ENCODE results near the gene C1QTNF9.
A peak's percentile ranks its signal among the peaks of the same experiment; 100 is the strongest.
"Not testable (repeated sequence)": the region's sequence is repeated elsewhere in the genome, so short reads cannot be mapped to it uniquely, and the experiment has no call there.

C1QTNF9 gene

DNA sequence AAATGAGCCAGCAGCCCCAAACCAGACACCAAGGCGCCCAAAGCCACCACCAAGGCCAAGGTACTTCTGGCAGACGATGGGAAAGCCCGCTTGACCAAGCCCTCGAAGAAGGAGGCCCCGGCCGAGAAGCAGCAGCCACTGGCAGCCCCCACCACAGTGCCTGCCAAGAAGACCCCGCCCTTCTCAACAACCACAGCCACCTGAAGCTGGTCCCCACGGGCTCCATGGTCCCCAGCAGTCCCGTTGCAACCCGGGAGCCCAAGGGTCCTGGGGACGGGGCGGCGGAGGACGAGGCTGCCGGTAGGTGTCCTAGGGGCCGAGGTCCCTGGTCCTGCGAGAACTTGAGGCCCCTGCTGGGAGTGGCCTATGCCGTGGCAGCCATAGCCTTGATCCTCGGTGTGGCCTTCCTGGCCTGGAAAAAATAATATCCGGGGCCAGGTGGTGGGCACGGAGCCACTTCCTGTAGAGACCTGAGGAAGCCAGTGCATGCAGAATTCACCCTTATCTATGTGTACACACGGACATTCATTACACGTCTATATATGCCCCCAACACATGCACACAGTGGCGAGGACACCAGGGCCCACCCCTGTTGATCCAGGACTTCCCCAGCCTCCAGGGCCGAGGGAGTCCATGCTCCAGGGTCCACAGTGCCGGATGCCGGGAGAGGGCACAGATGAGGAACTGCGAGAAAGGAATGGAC lies 13.8 kb downstream of the C1QTNF9 start:
- no peak for DNase-seq

GRCh38 chr13:24323739-24324075 lies 14.3 kb downstream of the C1QTNF9 start:
- DNase-seq = no peak

DNA sequence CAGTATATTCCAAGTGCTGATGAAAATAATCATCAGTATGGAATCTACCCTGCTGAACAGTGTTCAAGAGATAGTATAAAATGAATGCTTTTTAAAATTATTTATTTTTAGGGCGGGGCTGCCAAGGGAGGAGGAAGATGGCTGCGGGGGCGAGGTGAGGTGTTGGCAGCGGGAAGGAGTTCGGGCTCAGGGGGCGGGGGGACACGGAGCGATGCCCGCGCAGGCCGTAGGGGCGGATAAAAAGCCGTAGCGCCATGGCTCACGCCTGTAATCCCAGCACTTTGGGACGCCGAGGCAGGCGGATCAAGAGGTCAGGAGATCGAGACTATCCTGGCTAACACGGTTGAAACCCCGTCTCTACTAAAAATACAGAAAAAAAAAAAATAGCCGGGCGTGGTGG lies 18.2 kb downstream of the C1QTNF9 start:
- not testable (repeated sequence) for DNase-seq

- no peak for DNase-seq
Measured at GRCh38 chr13:24328145-24328544, 18.8 kb downstream of the C1QTNF9 start.

DNA sequence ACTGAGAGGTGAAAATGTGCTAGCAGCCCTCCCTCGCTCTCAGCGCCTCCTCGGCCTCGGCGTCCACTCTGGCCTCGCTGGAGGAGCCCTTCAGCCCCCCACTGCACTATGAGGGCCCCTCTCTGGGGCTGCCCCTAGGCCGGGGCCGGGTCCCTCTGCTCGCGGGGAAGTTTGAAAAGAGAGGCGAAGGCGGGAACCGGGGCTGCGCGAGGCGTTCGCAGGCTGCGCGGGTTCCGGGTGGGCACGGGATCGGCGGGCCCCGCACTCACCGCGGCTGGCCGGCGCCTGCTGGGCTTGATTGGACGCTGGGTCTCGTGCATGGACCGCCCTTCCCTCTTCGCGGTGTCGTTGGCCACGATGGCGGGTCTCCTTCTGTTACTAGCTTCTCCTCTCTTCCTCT lies 29.3 kb downstream of the C1QTNF9 start:
- DNase-seq = no peak

GRCh38 chr13:24339937-24340607 lies 30.7 kb downstream of the C1QTNF9 start:
- no peak for DNase-seq

- DNase-seq = no peak
Measured at GRCh38 chr13:24340608-24340955, 31.2 kb downstream of the C1QTNF9 start.

DNA sequence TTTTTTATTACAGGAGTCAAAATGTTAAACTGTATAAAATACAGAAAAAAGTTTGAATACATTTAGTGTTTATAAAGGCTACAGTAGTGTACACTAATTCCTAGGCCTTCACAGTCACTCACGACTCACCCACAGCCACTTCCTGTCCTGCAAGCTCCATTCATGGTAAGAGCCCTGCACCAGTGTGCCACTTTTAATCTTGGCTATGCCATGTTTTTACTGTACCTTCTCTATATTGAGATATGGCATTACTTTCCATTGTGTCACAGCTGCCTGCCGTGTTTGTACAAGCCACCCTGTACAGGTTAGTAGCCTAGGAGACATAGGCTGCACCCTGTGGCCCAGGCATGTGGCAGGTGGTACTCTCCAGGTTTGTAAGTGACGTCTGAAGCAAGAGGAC lies 32.1 kb downstream of the C1QTNF9 start:
- DNase-seq = peak; percentile 53

GRCh38 chr13:24348385-24348784 lies 39.0 kb downstream of the C1QTNF9 start:
- DNase-seq = no peak

- peak; percentile 84 for DNase-seq
Measured at GRCh38 chr13:24348797-24349515, 39.6 kb downstream of the C1QTNF9 start.

DNA sequence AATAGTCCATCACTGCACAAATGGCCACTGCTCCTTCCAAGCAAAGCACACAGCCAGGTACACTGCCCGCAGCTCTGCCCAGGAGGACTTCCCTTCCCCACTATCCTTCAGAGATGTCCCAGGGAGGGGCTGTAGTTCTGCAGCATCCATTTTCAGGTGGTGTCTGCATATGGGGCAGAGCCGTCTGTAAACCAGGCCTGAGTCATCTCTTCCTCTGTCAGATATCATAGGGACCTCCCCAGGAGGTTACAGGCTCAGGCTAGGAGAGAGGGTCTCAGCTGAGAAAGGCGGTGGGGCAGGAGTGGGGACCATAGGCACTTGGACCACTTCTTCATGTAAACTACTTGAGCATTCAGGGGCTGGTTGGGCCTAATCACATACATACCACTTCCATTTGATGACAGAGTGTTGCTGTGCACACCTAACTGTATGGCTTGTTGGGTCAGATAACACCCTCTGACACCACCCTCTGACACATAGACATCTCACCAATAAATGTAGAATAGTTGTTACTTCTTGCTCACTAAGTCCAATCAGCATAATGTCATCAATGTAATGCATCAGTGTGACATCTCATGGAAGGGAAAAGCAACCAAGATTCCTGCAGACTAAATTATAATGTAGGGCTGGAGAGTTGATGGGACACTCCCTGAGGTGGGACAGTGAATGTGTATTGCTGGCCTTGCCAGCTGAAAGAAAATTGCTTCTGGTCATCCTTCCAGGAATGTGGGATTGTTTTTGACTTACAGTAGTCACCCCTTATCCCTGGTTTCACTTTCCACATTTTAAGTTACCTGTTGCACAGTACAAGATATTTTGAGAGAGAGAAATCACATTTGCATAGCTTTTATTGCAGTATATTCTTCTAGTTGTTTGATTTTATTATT lies 40.6 kb downstream of the C1QTNF9 start:
- DNase-seq = not testable (repeated sequence)

DNA sequence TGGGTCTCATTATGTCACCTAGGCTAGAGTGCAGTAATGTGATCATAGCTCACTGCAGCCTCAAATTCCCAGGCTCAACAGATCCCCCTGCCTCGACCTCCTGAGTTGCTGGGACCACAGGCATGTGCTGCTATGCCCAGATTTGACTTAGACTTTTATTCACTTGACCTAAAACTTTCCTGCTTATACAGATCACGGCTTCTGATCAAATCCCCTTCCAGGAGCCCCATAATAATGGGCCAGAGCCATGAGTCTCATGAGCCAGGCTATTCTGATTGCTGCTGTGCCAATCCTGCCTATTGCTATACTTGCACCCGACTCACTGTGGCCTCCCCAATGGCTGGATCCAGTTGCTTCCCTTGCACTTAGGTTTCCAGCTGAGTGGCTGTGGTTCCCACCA lies 42.0 kb downstream of the C1QTNF9 start:
- no peak for DNase-seq

DNA sequence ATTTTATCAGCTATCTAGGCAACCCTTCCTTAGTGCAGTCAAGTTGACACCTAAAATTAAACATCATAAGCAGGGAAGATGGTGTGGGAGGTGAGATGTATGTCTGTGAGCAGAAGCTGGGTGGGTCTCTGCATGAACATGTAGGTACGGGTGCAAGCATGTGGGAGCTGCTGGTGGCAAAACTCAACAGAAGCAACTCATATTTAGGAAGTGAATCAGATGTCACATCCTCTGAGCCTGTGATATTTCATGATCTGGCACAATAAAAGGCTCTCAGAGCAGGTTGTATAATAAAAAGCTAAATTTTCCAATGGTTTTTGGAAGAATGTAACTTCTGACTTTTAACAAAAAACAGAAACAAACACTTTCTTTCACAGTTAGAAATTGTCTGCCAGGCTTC lies 44.4 kb downstream of the C1QTNF9 start:
- DNase-seq = no peak

DNA sequence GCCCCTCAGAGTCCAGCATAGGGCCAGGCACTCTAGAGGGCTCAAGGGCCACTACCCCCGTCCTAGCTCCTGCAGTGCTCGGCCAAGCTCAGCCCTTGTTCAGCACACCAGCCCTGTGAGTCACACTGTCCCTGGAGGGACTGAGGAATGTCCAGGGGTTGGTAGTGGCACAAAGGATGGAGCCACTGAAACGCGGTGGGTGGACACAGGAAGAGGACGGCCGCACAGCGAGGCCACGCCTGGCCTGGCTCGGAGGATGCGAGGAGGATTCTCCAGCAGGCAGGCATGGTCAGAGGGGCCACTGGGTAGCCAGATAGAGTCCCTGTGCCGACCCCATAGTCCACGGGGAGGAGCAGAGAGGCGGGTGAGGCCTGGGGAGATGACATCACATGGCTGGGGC lies 45.7 kb downstream of the C1QTNF9 start:
- DNase-seq = no peak

- no peak for DNase-seq
Measured at GRCh38 chr13:24356270-24356669, 46.9 kb downstream of the C1QTNF9 start.

- no peak for DNase-seq
Measured at GRCh38 chr13:24356837-24357236, 47.5 kb downstream of the C1QTNF9 start.

- no peak for DNase-seq
Measured at GRCh38 chr13:24357756-24358155, 48.4 kb downstream of the C1QTNF9 start.

DNA sequence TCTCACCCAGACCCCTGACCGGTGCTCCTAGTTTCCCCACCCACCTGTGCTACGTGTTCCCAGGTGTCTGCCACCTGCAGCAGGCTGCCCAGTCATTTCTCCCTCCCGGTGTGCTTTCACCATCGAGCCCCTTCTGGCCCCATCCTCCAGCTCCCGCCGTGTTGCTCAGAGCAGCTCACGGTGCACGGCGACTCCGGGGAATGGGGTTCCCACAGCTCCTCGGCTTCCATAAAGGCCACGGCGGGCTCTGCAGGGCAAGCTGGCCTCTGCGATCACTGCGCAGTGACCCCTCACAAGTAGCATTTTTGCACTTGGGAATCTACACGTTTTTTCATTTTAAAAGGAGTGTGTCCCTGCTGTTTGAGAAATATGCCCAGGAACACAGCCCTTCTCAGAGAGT lies 49.5 kb downstream of the C1QTNF9 start:
- DNase-seq = not testable (repeated sequence)

- DNase-seq = not testable (repeated sequence)
Measured at GRCh38 chr13:24359252-24359651, 49.9 kb downstream of the C1QTNF9 start.

- no peak for DNase-seq
Measured at GRCh38 chr13:24360106-24360505, 50.7 kb downstream of the C1QTNF9 start.

DNA sequence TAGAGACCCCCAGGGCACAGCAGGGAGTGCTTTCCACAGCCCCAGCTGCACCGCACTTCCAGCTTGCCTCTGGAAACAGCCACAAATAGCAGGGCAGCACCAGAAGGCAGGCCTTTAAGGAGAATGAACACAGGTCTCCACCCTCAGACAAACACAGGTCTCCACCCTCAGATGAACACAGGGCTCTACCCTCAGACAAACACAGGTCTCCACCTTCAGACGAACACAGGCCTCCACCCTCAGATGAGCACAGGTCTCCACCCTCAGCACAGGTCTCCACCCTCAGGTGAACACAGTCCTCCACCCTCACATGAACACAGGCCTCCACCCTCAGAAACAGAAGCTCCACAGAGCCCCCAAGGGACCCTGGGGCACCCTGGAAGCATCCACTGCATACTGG lies 51.7 kb downstream of the C1QTNF9 start:
- DNase-seq = no peak

GRCh38 chr13:24361852-24362366 lies 52.5 kb downstream of the C1QTNF9 start:
- DNase-seq = no peak

DNA sequence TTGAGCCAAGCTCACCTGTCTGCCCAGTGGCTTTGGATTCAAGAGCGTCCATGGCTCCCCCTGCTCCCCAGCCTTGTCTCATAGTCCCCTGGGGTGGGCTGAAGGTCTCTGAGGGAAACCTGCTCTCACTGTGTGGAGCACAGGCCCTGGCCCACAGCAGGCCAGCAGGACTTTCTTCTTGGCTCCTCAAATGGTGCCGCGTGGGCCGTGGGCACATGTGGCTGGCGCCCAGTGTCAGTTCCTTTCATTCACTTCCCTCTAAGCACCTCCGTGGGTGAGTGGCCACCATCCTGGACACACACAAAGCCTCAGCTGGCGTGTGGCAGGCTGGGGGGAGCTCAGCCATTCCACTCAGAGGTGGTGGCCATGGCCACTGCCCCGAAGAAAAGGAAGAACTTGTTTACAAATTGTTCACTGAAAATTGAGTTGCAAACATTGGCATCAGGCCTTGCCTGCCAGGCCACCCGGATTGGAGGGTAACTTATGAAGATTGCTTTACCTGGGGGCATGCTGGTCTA lies 53.1 kb downstream of the C1QTNF9 start:
- no peak for DNase-seq

All from NCI-H345 (cell line).